PFSK-1 (cell line): ENCODE results near the gene TBC1D22A.

Experiments used
- FOXP2 ChIP-seq: optimal IDR thresholded peaks from 2 replicates; pipeline ENCODE3; 2011; ENCODE audit warnings: borderline replicate concordance, control low read depth, inconsistent platforms; ENCODE audit not compliant: insufficient read depth; ENCODE audit errors: extremely low read length, extremely low read depth
- POLR2AphosphoS5 ChIP-seq: IDR thresholded peaks from 2 replicates; pipeline ENCODE4 v1.6.1; 2012; ENCODE audit warnings: low read depth, mild to moderate bottlenecking, control low read depth, low read length, moderate library complexity
- REST ChIP-seq, 2 experiments: IDR thresholded peaks; 2 replicates each; pipeline versions ENCODE4 v1.6.1 to v1.8.0; 2011 to 2012; ENCODE audit warnings: low read depth in 2 of 2, low read length in 2 of 2, control low read depth in 1 of 2, inconsistent platforms in 1 of 2, mild to moderate bottlenecking in 1 of 2, moderate library complexity in 1 of 2; ENCODE audit not compliant: insufficient read depth in 1 of 2
- SIN3A ChIP-seq: IDR thresholded peaks from 2 replicates; pipeline ENCODE4 v1.6.1; 2012; ENCODE audit warnings: mild to moderate bottlenecking, low read length, moderate library complexity, borderline replicate concordance; ENCODE audit not compliant: insufficient read depth
- TAF1 ChIP-seq: IDR thresholded peaks from 2 replicates; pipeline ENCODE4 v1.6.1; 2012; ENCODE audit warnings: low read length, control low read depth, borderline replicate concordance; ENCODE audit not compliant: insufficient read depth

Gene TBC1D22A

DNA sequence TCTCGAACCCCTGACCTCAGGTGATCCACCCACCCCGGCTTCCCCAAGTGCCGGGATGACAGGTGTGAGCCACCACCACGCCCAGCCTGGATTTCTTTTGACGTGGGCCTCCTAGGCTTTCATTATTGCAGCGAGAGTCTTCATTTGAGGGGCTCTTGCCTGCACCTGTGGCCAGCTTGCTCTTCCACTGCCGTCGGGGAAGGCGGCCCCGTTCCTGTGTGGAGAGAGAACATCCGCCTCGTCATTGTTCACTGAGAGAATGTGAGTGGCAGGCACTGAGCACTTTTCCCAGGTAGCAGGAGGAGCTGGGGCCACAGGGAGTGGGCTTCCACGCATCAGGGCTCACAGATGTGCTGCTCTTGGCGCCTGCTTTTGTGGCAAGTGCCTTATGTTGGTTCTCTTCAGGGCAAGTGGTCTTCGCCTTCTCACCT is 365.0 kb downstream of the TBC1D22A start:
- TF ChIP-seq SIN3A (no peak), POLR2AphosphoS5 (no peak), FOXP2 (no peak), REST (IDR thresholded peaks at IDR 0.05; ENCODE audit: insufficient read depth in 1 of 2, low read depth in 2 of 2, low read length in 2 of 2) (no peak), TAF1 (no peak)

GRCh38 chr22:47128216-47128615 is 365.8 kb downstream of the TBC1D22A start:
- TF ChIP-seq SIN3A = no peak
- no peak for TF ChIP-seq FOXP2
- no peak for TF ChIP-seq TAF1
- TF ChIP-seq REST (IDR thresholded peaks at IDR 0.05; ENCODE audit: insufficient read depth in 1 of 2, low read depth in 2 of 2, low read length in 2 of 2) = no peak
- TF ChIP-seq POLR2AphosphoS5 = no peak

GRCh38 chr22:47128622-47129215 is 366.3 kb downstream of the TBC1D22A start:
- TF ChIP-seq TAF1 (no peak), FOXP2 (no peak), REST (IDR thresholded peaks at IDR 0.05; ENCODE audit: insufficient read depth in 1 of 2, low read depth in 2 of 2, low read length in 2 of 2) (no peak), SIN3A (no peak)

GRCh38 chr22:47129902-47130635 is 367.6 kb downstream of the TBC1D22A start:
- TF ChIP-seq REST (IDR thresholded peaks at IDR 0.05; ENCODE audit: insufficient read depth in 1 of 2, low read depth in 2 of 2, low read length in 2 of 2) = no peak
- TF ChIP-seq SIN3A = no peak
- TF ChIP-seq POLR2AphosphoS5 = no peak
- TF ChIP-seq TAF1 = no peak
- no peak for TF ChIP-seq FOXP2
